ENCODE results near the gene DVL2. TPM values are rescaled to one million over a fixed set of nuclear protein-coding genes. Genes with fewer than 3 reads are reported as not detected.

The DVL2 gene
- total RNA-seq, 1 experiment from 2014 or later = 67.3 TPM

DNA sequence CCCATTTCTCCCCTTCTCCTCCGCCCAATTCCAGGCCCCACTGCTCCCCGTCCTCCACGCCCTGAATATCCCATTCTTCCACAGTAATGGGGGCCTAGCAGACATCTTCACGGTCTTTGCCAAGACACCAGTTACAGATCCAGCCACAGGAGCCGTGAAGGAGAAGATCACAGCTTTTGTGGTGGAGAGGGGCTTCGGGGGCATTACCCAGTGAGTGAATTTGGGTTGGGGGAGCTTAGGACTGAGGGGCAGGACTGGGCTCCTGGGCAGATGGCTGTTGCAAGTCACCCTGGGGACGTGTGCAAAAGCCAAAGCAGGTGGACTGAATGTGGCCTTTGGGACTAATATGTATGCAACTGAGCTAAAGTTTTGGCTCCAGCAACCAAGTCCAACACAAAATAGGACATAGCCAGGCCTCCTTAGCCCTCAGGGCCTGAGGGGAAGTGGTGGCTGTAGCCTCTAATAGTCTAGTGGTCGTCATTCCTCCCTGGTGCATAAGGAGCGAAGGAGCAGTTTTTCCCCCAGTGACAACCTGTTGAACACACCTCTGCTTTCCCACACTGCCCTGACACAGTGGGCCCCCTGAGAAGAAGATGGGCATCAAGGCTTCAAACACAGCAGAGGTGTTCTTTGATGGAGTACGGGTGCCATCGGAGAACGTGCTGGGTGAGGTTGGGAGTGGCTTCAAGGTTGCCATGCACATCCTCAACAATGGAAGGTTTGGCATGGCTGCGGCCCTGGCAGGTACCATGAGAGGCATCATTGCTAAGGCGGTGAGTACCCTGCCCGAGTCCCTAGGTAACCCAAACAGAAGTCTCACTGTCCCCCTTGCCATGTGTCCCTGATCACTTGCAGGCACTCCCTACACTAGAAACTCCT, 12.0 kb downstream of the DVL2 start (continued):
- no peak for TF ChIP-seq PRRX2 (CRISPR knock-in tag; IDR thresholded peaks at IDR 0.05)
- TF ChIP-seq NFYB (CRISPR knock-in tag; conservative IDR thresholded peaks at IDR 0.05; ENCODE audit: low read depth) = no peak
- TF ChIP-seq FOXJ3 (CRISPR knock-in tag; IDR thresholded peaks at IDR 0.05; ENCODE audit: borderline replicate concordance) = no peak
- TF ChIP-seq CREB1 (CRISPR knock-in tag; IDR thresholded peaks at IDR 0.05) = no peak
- TF ChIP-seq CBFB (CRISPR knock-in tag; IDR thresholded peaks at IDR 0.05; ENCODE audit: low read depth) = no peak
- no peak for TF ChIP-seq ERG (CRISPR knock-in tag; IDR thresholded peaks at IDR 0.05)
- no peak for TF ChIP-seq CTCF (IDR thresholded peaks at IDR 0.05)
- no peak for TF ChIP-seq IRF2 (CRISPR knock-in tag; IDR thresholded peaks at IDR 0.05; ENCODE audit: borderline replicate concordance, low read depth)

GRCh38 chr17:7221278-7222092, 12.8 kb downstream of the DVL2 start:
- peaks cover 35% of the 10 kb centered on the region for H3K4me1 Mint-ChIP-seq
- POLR2A ChIA-PET = interaction anchor here (0.7 to 2.1 kb wide), 8 partner anchors 9 to 109 kb away, joined by 3 to 9 read pairs (median 6); partner anchors contain the start of genes CTDNEP1, DVL2, GABARAP and PHF23
- ATAC-seq = no peak

More at GRCh38 chr17:7221278-7222092, 12.8 kb downstream of the DVL2 start:
- no peak overlapping the region for H3K27ac Mint-ChIP-seq
- H3K4me3 Mint-ChIP-seq = peak overlapping the region; percentile 89; the same call in 1 of the 2 replicates
- no peaks in the 10 kb centered on the region for H3K9me3 Mint-ChIP-seq
- CTCF ChIA-PET = interaction anchor here (0.9 to 4.8 kb wide), 20 partner anchors 7 to 214 kb away, joined by 3 to 36 read pairs (median 4); partner anchors contain the start of genes ACAP1, DVL2, GABARAP and PHF23
- H3K36me3 Mint-ChIP-seq = peaks cover 13% of the 10 kb centered on the region
- DNase-seq (ENCODE audit: low spot score) = no peak
- peaks cover 4% of the 10 kb centered on the region; the same call in 1 of the 2 replicates for H3K27me3 Mint-ChIP-seq (ENCODE audit: low read depth)
- TF ChIP-seq EMX1 (CRISPR knock-in tag; IDR thresholded peaks at IDR 0.05) (no peak), ZNF532 (CRISPR knock-in tag; IDR thresholded peaks at IDR 0.05; ENCODE audit: borderline replicate concordance) (peak; percentile 0; the same call in 1 of the 2 replicates), ZNF671 (CRISPR knock-in tag; IDR thresholded peaks at IDR 0.05) (no peak)
